ENCODE data around the gene MID1.
"Not testable (repeated sequence)": the region's sequence is repeated elsewhere in the genome, so short reads cannot be mapped to it uniquely, and the experiment has no call there.

MID1 gene

DNA sequence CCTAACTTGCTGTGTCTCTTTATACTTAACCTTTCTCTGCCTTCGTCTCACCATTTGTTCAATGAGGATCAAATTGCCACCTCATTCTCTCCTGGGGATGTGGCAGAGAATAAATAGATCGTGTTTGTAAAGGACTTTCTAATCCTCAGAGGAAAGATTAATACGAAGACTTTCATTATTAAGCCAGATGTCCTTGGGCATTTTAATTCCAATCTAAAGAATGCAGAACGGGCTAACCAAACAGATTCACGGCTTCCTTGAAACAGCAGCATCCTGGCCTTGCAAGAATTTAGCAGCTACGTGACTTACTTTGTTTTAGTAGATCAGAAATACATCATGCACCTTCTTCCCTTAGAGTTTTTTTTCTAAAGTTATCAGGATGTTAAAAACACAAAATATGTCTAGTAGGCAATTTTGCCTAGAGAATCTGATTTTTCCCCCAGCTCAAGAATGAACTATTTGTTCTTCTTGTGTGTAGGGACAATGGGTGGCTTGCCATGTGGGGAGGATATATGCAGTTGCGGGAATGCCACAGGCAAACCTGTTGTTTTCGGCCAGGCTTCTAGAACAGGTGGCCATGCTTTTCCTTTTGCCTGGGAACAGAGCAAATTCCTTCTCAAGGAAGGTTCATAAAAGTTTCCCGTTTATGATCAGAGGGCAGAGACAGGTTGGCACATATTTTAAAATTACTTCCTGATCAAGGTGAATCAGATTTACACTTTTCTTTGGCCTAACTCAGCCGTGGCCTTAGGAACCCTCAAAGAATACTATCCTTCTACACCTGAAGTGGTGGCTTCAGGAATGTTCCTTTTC is 3.0 kb downstream of the MID1 start:
- DNase-seq (ENCODE audit: low read depth) = no peak

DNA sequence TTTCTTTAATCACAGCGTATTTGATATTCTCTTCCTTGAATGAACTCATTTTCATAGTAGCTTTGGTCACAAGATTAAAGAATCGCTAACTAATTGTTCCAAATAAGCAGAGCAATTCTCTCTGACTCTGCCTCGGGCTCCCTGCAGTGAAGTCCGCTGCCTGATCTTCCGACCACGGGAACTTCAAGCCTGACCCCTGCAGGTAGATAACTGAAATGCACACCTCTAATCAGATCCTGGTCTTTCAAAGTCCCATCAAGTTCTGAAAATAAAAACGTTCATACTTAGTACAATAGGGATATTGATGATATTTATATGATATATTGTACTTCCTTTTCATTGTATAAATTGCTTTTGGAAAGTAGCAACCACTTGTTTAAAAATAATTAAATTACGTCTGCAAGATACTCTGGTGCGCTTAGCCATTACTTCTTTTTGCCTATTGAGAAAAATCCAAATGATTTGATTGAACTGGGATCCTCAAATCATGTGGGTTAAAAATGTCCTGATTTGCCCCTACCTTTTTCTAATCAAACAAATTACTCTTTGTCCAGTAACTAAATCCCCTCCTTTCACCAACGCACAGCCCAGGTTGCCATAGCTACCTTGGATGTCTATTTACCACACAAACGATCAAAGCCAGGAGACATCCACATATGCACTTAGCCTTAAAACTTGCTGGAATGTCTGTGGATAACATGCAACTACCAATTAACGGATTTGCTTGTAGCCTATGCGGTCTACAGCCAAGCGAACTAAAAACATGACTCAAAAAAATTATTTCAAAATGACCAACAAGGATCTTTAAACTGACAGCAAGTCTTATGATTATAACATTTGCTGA is 4.2 kb downstream of the MID1 start:
- no peak for DNase-seq (ENCODE audit: low read depth)

DNA sequence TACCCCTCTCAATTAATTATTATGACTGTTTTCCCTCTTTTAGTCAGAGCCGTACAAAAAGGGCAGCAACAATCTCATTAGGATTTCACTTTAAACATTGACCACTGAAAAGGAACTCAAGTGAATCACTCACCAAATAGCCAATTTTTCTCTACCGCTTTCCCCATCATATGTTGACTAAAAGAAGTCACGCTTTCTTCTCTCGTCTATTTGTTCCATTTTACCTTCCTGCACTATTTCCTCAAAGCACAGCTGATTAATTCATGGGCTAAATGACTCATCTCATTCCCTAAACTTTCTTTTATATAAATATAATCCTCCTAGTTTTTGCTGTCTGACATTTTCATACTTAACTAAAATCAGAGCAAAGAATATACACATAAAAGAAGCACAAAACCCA is 8.2 kb downstream of the MID1 start:
- no peak for DNase-seq (ENCODE audit: low read depth)

DNA sequence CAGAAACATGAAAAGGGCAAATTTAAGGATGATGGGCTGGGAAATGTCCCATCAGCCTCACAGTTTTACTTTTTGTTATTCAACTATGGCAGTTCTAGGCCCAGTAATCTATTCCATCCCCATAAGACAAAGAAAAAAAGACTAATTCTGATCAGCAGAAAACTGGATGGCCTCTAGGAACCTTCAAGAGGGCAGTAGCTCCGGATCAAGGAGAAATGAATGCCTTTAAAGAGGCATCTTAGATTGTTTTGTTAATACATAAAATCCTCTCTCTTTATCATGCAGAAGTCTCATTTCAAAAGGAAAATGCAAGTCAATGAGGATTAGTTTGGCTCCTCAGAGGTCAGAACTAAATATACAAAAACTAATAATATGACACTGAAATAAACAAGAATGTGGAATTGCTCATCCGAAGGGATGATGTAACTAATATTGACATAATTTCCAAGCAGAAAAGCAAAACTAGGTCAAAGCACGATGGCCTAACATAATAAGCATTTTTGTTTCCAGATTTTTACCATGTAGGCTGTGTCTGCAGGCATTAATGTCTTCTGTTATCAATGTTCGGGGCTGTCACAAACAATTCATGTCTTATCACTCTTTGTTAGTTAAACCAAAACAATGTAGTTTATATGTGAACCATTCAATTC is 8.8 kb downstream of the MID1 start:
- DNase-seq (ENCODE audit: low read depth) = no peak

DNA sequence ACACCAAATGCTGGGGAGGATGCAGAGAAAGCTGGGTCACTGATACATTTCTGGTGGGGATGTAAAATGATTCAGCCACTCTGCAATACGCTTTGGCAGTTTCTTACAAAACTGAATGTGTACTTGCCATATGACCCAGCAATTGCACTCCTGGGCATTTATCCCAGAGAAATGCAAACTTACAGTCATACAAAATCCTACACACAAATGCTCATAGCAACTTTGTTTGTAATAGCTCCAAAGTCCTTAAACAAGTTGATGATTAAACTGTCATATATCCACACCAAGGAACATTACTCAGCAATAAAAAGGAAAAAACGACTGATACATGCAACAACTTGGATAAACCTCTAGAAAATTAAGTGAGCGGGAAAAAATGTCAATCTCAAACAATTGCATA is 12.3 kb downstream of the MID1 start:
- DNase-seq (ENCODE audit: low read depth) = no peak

DNA sequence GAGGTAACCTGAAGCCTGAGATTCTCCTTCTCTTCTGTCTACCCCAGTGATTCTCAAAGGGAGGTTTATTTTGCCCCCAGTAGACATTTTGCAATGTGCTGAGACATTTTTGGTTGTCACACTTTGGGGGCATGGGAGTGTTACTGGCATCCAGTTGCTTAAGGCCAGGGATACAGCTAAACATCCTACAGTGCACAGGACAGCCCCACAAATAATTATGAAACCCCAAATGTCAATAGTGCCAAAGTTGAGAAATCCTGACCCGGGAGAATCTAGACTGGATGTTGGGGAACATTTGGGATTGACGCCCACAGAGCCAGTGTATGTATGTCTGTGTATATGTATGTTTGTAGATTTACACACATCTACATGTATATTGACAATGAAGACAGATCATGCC is 13.2 kb downstream of the MID1 start:
- DNase-seq (ENCODE audit: low read depth) = no peak

DNA sequence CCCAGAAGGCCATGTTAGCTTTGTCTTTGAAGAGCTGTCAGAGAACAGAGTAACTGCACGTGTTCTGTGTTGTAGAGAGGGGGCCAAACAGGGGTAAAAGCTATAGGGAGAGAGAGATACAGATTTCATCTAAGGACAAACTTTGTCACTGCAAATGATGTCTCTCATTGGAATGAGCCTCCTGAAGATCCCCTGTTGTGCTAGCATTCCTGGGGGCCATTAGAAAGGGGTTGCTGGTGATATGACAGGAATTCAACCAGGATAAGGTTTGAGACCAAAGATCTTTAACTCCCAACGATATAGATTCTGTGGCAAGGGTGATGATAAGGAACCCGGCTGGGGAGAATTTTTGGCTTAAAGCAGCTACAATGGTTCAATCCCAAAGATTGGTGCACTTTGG is 16.8 kb downstream of the MID1 start:
- no peak for DNase-seq (ENCODE audit: low read depth)

DNA sequence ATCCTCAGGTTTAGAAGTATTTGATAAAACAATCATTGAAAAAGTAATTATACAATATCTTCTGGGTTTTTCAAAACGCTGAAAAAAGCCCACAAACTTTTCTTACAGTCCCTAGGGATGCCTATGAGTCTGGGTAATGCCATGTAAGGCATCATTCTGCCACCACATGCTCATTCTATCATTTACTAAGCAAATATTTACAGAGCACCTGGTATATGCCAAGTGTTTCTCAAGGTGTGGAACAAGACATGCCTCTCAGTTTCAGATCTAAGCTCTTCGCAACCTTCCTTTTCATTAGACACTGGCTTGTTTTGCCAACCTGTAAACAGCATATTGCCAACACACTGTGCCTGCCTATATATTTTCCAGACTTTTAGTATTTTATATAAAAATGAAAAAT is 17.7 kb downstream of the MID1 start:
- no peak for DNase-seq (ENCODE audit: low read depth)

DNA sequence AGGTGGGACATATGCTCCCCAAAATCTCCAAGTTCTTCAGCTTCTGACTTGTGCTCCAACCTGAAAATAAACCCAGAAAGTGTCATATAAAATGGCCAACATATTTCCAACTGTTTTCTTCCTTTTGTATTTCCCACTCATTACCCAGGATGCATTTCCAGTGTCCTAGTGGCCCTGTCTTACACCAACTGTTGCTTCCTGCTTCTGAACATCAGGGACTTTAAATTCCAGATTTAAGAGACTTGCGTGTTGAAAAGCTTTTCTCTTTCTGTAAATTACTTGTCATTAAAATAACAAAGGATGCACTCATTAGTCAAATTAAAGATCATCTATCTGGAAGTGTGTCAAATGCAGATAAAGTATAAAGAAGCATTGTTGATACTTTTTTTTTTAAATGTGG is 19.9 kb downstream of the MID1 start:
- no peak for DNase-seq (ENCODE audit: low read depth)

DNA sequence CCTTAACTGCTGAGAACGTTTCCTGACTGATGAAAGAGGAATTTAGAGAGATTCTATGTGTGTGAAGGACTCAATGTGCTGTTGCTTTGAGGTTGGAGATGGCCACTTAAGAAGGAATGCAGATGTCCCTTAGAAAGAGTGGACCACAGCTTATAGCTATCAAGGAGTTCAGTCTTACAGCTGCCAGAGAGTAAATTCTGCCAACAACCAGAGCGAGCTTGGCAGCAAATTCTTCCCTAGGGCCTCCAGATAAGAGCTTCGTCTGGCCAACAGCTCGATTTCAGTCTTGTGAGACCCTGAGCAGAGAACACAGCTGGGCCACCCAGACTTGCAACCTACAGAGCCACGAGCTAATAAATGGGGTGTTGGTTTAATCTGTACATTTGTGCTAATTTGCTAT is 21.8 kb downstream of the MID1 start:
- no peak for DNase-seq (ENCODE audit: low read depth)

DNA sequence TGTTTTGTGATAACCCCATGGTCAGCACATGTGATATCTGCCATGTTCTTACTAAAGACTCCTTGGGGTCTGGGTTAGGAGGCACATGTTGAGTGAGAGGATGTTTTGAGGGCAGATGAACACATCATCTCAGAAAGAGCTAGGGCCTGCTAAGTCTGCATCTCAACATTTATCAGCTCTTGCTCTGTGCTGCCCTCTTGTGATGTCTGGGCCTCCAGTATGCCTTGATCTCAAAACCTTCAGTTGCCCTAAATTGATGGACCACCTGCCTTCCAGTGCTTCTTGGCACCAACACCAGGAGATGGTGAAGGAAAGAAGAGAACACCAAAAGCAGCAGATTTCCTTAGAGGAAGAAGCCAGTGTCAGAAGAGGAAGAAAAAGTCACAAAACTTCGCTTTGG is 22.5 kb downstream of the MID1 start:
- DNase-seq (ENCODE audit: low read depth) = no peak

DNA sequence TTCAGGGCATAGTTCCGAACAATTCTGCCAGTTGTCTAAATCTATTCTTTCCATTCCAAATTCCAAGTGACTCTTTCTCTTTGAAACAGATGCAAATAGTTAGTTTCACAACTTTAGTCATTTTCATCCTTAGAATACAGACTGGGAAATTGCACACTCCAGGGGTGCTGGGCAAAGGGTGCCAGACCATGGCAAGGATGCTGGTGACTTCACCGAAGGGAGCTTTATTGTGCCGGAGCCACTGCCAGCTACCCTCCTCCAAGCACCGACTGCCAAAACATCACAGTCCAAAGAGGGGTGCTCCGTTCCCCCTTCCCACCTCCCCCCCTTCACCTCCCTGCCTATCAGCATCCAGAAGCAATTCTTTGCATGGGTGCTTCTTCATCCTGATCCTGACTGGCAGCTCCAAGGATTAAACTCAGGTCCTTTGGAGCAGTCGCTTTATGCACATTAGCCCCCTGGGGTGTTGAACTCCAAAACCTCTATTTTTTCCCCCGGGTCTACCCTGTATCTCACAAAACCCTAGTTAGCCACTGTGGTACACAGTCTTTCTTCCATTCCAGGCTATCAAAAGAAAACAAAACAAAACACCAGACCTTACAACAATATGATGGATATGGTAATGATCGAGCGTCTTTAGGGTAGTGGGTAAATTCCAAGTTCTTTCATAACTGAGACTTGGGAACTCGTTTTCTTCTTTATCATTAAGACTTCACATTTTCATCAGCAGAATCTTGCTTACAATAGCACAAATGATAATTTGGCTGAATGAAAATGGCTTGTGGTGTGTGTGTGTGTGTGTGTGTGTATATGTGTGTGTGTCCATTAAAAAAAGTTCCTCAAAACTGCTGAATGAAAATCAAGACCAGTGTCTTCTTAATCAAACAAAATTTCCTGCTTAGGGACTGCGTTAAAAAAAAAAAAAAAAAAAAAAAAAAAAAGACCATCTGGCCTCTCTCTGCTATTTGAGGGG is 28.7 kb downstream of the MID1 start:
- no peak for DNase-seq (ENCODE audit: low read depth)

DNA sequence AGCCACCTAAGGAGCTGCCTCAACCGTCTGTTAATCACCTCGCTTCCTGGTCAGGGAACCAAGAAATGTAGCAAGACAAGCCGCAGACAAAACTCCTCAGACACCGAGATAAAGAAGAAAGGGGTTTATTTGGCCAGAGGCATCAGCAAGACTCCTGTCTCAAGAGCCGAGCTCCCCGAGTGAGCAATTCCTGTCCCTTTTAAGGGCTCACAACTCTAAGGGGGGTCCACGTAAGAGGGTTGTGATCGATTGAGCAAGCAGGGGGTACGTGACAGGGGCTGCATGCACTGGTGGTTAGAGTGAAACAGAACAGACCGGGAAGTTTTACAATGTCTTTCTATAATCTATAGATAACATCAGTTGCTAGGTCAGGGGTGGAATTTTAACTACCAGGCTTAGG is 30.6 kb downstream of the MID1 start:
- DNase-seq (ENCODE audit: low read depth) = not testable (repeated sequence)

DNA sequence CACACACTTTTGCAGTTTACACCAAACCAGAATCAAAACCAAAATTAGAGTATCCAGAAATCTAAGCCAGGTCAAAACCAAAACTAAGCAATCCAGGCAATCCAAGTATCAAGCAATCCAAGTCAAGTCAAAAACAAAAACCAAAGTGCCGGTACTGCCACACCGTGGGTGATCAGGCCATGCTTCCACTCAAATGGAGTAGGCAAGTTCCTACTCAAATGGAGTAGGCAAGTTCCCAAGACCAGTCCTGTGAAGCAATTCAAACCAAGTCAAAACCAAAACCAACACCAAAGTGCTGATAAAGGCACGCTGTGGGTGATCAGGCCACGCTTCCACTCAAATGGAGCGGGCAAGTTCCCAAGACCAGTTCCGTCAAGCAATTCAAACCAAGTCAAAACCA is 31.3 kb downstream of the MID1 start:
- DNase-seq (ENCODE audit: low read depth) = no peak

DNA sequence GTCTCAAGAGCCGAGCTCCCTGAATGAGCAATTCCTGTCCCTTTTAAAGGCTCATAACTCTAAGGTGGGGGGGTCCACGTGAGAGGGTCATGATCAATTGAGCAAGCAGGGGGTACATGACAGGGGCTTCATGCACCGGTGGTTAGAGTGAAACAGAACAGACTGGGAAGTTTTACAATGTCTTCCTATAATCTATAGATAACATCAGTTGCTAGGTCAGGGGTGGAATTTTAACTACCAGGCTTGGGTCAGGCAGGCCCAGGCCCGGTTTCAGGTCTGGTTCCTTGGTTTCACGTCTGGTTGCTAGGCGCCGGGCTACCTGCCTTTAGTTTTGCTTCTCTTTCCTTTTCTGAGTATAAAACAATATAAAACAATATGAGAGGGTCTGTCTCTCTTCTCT is 35.5 kb downstream of the MID1 start:
- not testable (repeated sequence) for DNase-seq (ENCODE audit: low read depth)

DNA sequence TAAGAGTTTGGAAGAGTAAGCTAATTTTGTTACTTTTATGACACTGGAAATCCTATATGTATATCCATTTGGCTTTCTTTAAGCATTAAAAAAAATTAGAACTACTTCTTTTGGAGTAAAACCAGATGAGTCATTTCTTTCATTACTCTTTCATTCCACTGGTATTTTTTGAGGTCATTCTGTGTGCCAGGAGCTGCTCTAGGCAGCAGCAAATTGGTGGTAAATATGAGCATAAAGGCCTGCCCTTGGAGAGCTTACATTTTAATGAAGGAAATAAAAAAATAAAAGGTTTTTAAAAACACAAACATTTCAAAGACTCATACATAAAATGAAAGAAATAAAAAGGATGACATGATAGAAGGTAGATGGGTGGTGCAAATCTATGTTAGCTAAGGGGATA is 37.4 kb downstream of the MID1 start:
- no peak for DNase-seq (ENCODE audit: low read depth)

DNA sequence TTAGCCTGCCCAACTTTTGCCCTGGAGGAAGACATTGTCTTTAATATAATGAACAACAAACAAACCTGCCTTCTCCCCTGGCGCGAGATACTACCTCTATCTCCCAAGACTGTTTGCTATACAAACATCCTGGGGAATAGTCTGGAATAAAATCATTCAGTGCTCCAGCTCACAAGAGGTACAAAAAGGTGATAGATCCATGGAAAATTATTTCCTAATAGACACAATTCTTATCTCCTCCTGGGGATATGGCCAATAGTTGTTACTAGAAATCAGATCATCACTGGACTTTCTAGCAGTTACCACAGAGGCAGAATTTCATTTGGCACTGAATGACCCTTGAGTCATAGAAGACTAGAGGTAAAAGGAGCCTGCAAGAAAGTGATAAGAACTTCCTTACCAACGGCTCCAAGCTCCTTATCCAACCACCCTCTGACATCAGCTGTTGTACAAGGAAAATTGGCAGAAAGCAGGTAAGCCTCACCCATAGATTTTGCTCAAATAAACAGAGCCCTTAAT is 38.1 kb downstream of the MID1 start:
- no peak for DNase-seq (ENCODE audit: low read depth)

DNA sequence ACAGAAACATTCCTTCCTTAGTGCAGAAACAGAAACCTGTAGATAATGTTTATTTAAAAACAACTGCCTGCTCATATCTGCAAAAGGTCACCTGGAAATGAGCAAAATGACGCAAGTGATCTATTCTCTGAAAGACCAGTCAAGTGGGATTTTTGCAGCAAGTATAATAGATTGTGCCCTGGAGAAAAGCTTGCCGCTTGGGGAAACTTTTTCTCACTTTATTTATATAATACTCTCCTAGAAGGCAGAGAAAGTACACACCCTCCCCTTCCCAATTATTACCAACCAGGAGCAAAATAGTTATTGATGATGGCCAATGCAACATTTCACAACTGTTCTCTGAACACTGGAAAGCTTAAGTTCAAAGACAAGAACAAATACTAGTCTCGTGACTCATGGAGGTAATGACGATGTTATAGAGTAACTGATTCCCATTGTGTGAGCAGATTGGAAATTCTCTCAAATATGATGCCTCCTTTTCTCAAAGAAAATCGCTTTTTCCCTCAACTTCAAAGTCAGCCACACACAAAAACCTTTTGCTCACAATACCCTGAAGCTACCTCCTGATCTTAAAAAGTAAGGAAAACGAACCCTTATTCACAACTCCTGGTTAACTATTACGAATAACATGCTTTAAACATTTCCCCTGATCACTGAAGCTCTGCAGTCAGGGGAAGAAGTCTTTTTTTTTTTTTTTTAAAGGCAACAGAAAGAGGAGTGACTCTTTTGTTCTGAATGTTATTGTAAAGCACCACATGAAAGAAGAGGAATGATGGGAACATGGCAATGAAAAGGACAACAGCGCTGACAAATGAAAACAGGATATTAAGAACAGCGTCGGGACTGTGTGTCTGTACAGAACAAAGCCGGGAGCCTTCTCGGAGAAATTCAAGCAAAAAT is 41.0 kb downstream of the MID1 start:
- DNase-seq (ENCODE audit: low read depth) = no peak

DNA sequence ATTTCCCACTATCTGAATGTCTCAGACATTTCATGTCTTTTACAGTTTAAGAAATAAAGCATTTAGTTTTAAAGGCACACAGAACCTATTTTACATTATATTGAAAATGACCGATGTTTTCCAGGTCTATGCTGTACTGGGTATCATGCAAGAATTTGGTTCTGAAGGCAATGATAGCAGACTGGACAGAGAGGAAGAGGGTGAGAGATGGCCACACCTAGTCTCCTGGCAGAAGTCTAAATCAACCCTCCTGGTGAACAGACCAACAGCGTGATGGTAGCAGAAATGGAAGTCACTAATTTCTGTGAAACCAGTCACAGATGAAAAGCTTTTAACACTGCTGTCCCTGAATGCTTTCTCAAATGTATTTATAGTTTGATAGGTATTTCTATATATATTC is 41.9 kb downstream of the MID1 start:
- DNase-seq (ENCODE audit: low read depth) = no peak

DNA sequence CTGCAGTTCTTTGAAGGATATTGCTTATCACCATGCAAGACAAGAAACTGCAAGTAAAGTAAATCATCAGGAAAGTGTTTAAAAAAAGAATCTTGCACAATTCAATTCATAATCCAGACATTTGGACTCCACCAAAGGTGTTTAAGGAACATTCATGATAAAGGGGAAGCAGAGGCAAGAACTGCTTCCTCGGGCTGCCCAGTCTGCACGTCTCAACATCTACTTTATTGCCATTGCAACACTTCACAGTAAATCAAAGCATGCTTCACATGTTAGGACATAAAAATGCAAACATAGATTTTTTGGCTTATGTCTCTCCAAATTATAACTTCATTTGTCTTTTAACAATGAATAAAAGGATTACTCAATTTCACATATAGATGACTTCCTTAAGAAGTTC is 42.5 kb downstream of the MID1 start:
- no peak for DNase-seq (ENCODE audit: low read depth)
